Measurements from ENCODE around the gene CD34. TPM values are rescaled to one million over a fixed set of nuclear protein-coding genes. Genes with fewer than 3 reads are reported as not detected.

Gene CD34
- polyA plus RNA-seq, 1 experiment, result 1.2 TPM

GRCh38 chr1:207870306-207871031 lies 40.5 kb downstream of the CD34 start:
- Histone ChIP-seq H3K4me3 (ENCODE audit: low read depth, low read length) (no peak overlapping the region), H3K36me3 (ENCODE audit: control insufficient read depth, insufficient read depth, low read length) (no peaks in the 10 kb centered on the region; the same call in 1 of the 2 replicates), H3K27me3 (ENCODE audit: control insufficient read depth, insufficient read depth, low read length) (no peaks in the 10 kb centered on the region)
- ChIA-PET CTCF (interaction anchor here (1.0 to 18.0 kb wide), 8 partner anchors 8 to 313 kb away, joined by 3 to 332 read pairs (median 14); no protein-coding TSS in a partner anchor), POLR2A (interaction anchor here (0.6 kb wide), 1 partner anchor 302 kb away, joined by 5 read pairs; no protein-coding TSS in a partner anchor)
- TF ChIP-seq, protein P1, sequence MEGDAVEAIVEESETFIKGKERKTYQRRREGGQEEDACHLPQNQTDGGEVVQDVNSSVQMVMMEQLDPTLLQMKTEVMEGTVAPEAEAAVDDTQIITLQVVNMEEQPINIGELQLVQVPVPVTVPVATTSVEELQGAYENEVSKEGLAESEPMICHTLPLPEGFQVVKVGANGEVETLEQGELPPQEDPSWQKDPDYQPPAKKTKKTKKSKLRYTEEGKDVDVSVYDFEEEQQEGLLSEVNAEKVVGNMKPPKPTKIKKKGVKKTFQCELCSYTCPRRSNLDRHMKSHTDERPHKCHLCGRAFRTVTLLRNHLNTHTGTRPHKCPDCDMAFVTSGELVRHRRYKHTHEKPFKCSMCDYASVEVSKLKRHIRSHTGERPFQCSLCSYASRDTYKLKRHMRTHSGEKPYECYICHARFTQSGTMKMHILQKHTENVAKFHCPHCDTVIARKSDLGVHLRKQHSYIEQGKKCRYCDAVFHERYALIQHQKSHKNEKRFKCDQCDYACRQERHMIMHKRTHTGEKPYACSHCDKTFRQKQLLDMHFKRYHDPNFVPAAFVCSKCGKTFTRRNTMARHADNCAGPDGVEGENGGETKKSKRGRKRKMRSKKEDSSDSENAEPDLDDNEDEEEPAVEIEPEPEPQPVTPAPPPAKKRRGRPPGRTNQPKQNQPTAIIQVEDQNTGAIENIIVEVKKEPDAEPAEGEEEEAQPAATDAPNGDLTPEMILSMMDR (IDR thresholded peaks at IDR 0.05; ENCODE audit: insufficient read depth, low read depth, low read length), result no peak
- DNase-seq (ENCODE audit: low read depth), result no peak

DNA sequence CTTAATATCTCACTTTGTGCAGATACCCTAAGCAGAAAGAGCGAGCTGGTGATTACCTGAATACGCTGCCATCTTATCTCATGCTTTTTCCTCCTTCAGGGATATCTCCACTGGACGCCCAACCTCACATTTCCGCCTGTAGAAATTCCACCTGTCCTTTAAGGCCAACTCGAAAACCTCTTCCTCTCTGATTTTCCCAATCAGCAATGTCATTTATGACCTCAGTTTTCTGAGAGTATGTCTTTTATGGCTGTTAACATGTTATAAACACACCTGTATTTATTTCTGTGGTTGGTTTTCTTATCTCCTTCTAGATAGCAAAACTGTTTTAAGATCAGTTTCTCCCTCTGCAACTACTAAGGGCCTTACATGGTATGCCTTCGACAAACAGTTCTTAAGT lies 41.1 kb downstream of the CD34 start:
- no peaks in the 10 kb centered on the region; the same call in 1 of the 2 replicates for H3K36me3 ChIP-seq (ENCODE audit: control insufficient read depth, insufficient read depth, low read length)
- TF ChIP-seq, protein P1 (IDR thresholded peaks at IDR 0.05; ENCODE audit: insufficient read depth, low read depth, low read length), result no peak
- POLR2A ChIA-PET, result interaction anchor here (0.6 kb wide), 1 partner anchor 302 kb away, joined by 5 read pairs; no protein-coding TSS in a partner anchor
- CTCF ChIA-PET, result interaction anchor here (1.2 to 18.0 kb wide), 12 partner anchors 9 to 314 kb away, joined by 3 to 332 read pairs (median 10); no protein-coding TSS in a partner anchor
- no peak for DNase-seq (ENCODE audit: low read depth)
- no peaks in the 10 kb centered on the region for H3K27me3 ChIP-seq (ENCODE audit: control insufficient read depth, insufficient read depth, low read length)
- H3K4me3 ChIP-seq (ENCODE audit: low read depth, low read length), result no peak overlapping the region

- ChIA-PET CTCF (interaction anchor here (0.8 to 18.0 kb wide), 22 partner anchors 9 to 376 kb away, joined by 3 to 332 read pairs (median 5); partner anchors contain the start of gene PLXNA2), POLR2A (interaction anchor here (1.0 kb wide), 1 partner anchor 44 kb away, joined by 5 read pairs; no protein-coding TSS in a partner anchor)
- no peak for DNase-seq (ENCODE audit: low read depth)
- TF ChIP-seq, protein P1 (IDR thresholded peaks at IDR 0.05; ENCODE audit: insufficient read depth, low read depth, low read length), result peak; percentile 65
- Histone ChIP-seq H3K4me3 (ENCODE audit: low read depth, low read length) (peak overlapping the region; percentile 75), H3K27me3 (ENCODE audit: control insufficient read depth, insufficient read depth, low read length) (no peaks in the 10 kb centered on the region), H3K36me3 (ENCODE audit: control insufficient read depth, insufficient read depth, low read length) (peaks cover 2% of the 10 kb centered on the region; the same call in 1 of the 2 replicates)
Measured at GRCh38 chr1:207868774-207869721, 41.9 kb downstream of the CD34 start.

GRCh38 chr1:207868251-207868773 lies 42.6 kb downstream of the CD34 start:
- POLR2A ChIA-PET, result interaction anchor here (0.5 to 1.0 kb wide), 2 partner anchors 43 to 71 kb away, joined by 5 to 6 read pairs; no protein-coding TSS in a partner anchor
- Histone ChIP-seq H3K4me3 (ENCODE audit: low read depth, low read length) (peak overlapping the region; percentile 75), H3K36me3 (ENCODE audit: control insufficient read depth, insufficient read depth, low read length) (peaks cover 3% of the 10 kb centered on the region; the same call in 1 of the 2 replicates), H3K27me3 (ENCODE audit: control insufficient read depth, insufficient read depth, low read length) (no peaks in the 10 kb centered on the region)
- TF ChIP-seq, protein P1 (IDR thresholded peaks at IDR 0.05; ENCODE audit: insufficient read depth, low read depth, low read length), result no peak
- no peak for DNase-seq (ENCODE audit: low read depth)
- CTCF ChIA-PET, result interaction anchor here (0.8 to 18.0 kb wide), 20 partner anchors 8 to 376 kb away, joined by 3 to 332 read pairs (median 6); partner anchors contain the start of gene PLXNA2
